Erythroblast (primary cell): Measurements from ENCODE around the gene SBF1.

Experiments
- DNase-seq, 2 experiments: peaks; one replicate each; lab custom pipeline; 2025; lab: John Stamatoyannopoulos, UW
- GATA1 ChIP-seq: IDR thresholded peaks from 2 replicates; pipeline ENCODE4 v1.6.1; 2011; ENCODE audit warnings: low read depth, mild to moderate bottlenecking, control low read depth, low read length, moderate library complexity
- POLR2A ChIP-seq: IDR thresholded peaks from 2 replicates; pipeline ENCODE4 v1.6.1; 2011; ENCODE audit warnings: mild to moderate bottlenecking, low read length

The SBF1 gene

DNA sequence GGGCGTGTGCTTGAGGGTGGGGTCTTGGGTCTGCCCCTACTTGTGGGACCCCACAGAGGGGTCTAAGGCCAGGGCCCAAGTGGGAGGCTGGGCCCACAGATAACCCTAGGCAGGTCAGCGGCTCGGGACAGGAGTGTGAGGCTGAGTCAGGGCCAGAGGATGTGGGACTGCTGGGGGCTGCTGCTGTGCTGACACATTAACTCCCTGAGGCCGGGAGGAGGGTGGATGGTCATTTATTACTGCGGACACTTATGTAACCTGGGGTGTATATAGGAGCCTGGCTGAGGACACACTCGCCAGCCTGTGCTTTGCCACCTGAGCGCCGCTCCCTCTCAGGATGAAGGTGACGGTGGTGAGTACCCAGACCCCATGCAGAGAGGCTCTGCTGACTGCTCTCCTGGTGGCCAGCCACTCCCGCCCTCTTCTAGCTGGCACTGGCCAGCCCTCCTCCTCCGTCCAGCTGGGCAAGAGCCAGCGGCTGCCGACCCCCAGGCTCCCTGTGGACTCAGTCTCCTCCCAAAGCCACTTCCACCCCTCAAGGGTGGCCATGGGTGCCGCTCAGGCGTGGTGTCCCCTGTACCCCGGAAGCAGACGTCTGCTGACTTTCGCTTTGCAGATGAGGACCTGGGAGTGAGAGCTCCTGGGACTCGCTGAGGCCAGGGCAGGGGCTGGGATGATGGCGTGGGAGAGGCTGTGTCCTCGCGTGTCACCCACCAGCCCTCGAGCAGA, 11.9 kb upstream of the SBF1 start, which contains the start of gene MIOX:
Gene MIOX (plus strand): TSS at position 299 of the 729 bp plus-strand sequence. CDS start 39 bp downstream, at position 338.
- DNase-seq: no peak
- no peak for TF ChIP-seq POLR2A
- no peak for TF ChIP-seq GATA1

DNA sequence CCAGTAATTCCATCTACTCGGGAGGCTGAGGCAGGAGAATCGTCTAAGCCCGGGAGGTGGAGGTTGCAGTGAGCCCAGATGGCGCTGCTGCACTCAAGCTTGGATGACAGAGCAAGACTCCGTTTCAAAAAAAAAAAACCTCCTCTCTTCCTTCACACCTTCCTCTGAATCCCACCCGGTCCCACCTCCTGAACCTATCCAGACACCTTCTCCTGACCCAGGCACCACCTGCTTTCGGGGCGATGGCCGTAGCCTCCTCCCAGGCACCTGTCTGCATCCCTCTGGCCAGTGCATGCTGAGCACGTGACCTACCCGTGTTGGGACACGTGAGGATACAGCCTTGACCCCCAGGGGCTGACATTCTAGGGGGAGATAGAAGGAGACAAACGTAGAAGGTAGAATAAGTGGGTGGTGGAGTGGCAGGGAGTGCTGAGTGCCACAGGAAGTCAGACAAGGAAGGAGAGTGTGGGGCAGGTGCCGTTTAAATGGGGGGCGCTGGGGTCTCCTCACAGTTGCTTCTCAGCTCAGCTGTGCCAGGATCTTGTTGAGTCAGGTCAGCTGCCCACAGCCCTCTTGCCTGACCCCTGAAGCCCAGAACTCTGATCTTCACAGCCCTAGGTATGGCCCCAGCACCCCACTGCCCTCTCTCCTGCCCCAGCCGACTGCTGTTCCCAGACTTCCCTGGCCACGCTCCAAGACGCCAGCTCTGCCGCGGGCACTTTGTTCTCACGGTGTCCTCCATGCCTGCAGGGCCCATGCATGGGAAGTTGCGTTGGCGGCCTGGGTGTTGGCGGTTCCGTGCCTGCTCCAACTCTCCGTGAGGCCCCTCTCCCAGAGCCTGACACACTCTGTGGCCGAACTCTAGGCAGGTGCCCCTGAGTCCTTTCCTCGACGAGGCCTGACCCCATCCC, 10.6 kb upstream of the SBF1 start:
- DNase-seq: no peak
- TF ChIP-seq POLR2A (no peak), GATA1 (no peak)

DNA sequence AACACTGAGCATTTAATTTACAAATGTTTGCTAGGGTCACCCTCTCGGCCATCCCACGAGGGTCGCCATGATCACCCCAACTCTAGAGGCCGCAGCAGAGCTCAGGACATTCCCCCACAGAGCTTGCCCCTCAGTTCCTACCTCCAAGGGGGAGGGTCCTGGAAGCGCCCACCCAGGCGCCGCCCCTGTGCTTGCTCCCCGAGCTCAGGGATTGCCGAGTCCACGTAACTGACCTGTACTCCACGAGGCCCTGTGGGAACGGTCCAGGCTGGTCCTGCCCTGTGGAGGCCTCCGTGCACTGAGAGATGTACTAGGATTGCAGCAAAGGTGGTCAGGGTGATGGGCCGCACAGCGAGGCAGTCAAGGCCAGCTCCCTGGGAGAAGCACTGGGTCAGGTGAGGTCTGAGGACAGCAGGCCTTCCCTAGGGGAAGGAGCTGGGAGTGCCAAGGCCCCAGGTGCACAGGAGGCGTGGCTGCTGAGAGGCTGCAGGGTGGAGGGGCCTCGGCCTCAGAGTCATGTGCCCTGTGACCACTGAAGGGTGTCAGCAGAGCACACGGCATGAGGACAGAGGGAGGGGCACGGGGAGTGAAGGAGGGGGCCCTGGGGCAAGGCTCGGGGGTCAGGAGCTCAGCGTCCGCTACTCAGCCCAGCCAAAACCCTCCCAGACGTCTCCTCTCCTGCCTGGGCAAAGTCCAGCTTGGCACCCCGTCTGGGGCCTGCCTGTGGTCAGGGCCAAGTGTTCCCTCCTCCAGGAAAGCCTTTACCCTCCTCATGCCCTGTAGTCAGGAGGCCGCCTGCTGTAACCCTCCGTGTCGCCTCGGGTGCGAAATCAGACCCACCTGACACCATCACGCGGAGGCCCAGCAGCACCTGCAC, 9.4 kb upstream of the SBF1 start:
- TF ChIP-seq POLR2A (no peak), GATA1 (no peak)
- DNase-seq: no peak

DNA sequence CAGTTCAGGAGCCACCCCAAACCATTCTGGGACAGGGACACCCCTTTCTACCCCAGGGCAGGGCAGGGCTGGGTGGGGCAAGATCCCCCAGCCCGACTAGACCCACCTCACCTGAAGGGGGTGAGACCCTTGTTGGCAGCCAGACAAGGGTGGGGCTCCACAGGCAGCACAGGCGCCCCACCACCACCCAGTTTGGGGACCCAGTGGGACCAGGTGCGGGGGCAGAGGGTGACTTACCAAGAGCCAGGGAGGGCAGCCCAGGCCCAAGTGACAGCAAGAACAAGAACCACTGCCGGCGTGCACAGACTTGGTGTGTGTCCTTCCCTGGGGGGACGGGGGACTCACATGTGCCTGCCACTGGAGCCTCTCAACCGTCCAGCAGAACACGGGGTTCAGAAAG, 8.7 kb upstream of the SBF1 start:
- no peak for TF ChIP-seq POLR2A
- DNase-seq: no peak

DNA sequence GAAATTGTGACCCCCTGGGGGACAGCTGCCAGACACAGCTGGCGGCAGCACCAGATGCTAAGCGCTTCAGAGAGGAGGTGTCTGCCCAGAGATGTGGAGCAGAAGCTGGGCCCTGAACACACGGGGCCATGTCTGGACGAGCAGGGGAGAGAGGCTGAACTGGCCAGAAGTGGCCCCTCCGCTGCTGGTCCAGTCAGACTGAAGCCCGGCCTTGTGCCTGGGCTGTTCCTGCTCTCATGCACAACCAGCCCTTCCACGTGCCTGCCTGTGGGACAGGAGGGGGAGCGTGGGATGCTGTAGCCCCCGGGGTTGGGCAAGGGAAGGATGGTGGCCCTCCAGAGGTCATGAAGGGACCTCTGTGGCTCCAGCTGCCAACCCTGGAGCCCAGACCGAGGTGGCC, 8.3 kb upstream of the SBF1 start:
- DNase-seq: no peak
- TF ChIP-seq GATA1 (no peak), POLR2A (no peak)

DNA sequence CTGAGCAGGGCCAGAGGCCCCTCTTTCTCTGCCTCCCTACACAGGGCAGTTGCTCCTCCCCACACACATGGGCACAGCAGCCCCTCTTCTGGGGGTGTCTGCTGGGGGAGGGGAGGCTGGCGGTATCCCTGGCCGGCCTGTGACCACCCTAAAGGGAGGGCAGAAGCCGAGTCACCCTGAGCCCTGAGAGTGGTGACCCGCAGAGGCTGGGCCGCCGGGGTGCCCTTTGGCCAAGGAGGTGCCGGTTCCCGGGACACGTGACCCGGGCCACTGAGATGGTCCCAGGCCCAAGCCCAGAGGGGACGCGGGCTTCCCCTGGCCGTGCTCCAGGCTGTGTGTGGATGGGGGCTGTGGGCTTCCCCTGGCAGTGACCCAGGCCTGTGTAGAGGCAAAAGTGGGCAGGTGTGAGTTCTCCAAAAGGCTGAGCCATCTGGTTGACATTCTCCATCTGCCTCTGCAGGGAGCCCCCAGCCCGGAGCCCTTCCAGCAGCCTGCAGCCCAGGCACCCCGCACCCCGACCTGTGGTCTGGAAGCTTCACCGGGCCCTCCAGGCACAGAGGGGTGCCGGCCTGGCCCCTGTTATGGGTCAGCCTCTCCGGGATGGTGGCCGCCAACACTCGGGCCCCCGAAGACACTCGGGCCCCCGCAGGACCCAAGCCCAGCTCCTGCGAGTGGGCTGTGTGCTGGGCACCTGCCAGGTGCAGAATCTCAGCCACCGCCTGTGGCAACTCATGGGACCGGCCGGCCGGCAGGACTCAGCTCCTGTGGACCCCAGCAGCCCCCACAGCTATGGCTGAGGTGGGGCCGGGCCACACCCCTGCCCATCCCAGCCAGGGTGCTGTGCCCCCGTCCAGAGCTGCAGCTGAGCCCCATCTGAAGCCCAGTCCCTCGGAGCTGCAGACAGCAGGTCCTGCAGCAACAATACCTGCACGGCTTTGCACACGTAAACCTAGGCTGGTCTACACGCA, 7.6 kb upstream of the SBF1 start:
- no peak for DNase-seq
- TF ChIP-seq POLR2A (no peak), GATA1 (no peak)

DNA sequence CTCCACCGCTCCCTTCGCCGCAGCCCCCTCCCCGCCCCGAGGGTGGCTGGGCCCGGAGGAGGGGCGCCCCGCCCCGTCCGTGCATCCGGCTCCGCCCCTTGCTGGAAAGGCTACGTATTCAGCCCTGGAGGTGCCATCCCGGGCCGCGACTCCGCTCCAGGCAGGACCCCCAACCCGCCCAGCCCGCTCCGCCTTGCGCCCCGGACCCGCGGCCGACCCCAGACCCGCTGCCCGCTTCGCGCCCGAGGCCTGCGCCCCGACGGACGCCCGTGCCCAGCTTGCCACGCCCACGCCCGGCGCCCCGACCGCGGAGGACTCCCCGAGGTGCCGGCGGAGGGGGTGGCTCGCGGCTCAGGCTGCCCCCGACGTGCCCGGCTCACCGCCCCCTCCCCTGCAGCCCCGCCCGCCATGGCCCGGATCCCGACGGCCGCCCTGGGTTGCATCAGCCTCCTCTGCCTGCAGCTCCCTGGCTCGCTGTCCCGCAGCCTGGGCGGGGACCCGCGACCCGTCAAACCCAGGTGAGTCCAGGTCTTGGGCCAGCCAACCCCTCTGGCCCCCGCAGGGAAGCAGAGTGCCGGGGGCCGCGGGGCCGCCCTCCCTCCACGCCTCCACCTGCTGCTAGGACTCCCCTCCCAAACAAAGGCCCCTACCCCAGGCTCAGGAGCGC, 6.7 kb upstream of the SBF1 start, which contains the start of gene ADM2:
Gene ADM2 (plus strand): TSS at position 104 of the 667 bp plus-strand sequence. CDS start 305 bp downstream, at position 409.
- DNase-seq: peak in 1 of 2 experiments; percentile 70
- no peak for TF ChIP-seq POLR2A
- no peak for TF ChIP-seq GATA1

DNA sequence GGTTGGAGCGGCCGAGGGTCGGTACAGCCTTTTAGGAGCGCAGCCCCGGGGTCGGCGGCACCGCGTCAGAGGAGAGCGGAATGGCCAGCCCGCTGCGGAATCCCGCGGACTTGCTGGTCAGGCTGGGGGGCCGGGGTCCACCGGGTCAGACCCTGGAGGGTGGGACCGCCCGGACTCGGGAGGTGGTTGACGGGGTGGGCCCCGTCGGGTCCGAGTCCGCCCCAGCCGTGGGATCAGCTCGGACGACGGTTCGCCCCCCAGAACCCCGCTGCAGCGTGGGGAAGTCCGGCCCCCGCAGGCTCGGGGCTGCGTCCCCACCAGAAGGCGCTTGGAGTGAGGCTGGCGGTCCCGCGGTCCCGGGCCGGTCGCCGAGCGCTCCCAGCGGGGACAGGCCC, 6.2 kb upstream of the SBF1 start:
- no peak for DNase-seq
- TF ChIP-seq POLR2A: no peak
- TF ChIP-seq GATA1: no peak

DNA sequence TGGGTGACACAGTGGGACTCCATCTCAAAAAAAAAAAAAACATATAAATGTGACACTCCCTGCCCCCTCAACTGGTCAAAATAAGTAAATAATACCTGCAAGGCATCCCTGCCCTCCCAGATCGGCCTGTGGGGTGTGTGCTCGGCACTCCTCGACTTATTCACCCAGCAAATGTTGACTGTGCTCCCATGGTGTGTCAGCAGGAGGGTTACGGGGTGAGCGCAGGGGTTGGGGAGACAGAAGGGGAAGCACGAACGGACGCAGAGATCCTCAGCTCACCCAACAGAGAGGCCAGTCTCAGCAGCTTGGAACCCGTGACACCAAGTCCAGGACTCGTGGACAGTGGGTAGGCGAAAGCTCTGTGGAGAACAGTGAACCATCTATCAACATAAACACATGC, 4.9 kb upstream of the SBF1 start:
- DNase-seq: no peak
- TF ChIP-seq GATA1 (no peak), POLR2A (no peak)

DNA sequence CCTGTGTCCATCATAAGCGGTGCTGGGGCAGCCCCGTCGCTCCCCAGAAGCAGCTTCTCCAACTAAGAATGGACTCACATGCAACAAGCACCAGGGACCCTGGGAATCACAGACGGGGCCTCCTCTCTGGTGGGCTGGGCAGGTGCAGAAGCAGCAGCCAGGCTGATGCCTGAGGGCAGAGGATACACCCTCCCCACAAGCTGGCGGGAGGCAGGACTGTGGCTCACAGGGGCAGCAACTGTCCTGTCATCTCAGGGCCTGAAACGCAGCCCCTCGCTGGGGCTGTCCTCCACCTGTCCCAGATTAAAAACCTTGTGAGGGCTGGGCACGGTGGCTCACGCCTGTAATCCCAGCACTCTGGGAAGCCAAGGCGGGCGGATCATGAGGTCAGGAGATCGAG, 3.1 kb upstream of the SBF1 start:
- DNase-seq: no peak
- TF ChIP-seq GATA1 (no peak), POLR2A (no peak)

DNA sequence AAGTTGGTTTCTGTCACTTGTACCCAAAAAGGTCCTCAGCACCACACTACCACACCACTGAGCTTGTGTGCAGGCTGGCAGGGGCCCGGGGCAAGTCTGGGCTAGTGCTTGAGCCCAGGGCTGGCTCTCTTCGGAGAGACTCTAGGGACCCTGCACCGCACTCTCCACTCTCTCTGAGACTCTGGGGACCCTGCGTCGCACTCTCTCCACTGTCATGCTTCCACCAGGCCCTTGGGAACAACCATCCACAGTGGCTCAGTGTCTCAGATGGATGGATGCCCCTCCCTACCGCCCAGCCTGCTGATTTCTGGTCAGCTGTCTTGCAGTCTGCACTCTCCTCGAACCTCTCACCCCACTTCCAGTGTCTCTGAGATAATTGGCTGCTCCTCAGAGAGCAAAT, 2.0 kb upstream of the SBF1 start:
- TF ChIP-seq POLR2A (no peak), GATA1 (no peak)
- no peak for DNase-seq

DNA sequence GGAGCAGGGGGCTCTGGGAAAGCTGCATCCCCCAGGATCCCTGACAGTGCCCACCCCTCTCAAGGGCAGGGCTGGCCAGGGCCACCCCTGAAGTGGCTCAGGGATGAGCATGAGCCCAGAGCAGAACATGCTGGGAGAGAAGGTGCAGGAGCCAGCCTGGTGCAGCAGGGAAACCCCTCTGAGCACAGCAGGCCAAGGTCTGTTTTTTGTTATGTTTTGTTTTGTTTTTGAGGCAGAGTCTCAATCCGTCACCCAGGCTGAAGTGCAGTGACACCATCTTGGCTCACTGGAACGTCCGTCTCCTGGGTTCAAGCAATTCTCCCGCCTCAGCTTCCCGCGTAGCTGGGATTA, 792 bp upstream of the SBF1 start:
- TF ChIP-seq POLR2A: no peak
- no peak for TF ChIP-seq GATA1
- no peak for DNase-seq
